Panc1 (cell line): ENCODE data around the gene YY1. TPM values are rescaled to one million over a fixed set of nuclear protein-coding genes. Genes with fewer than 3 reads are reported as not detected.

ENCODE experiments used
- ATAC-seq: fragments of 200-7000 bp; cut with Tn5 transposase; 2 replicates; pipeline ENCODE4 v1.9.1; 2020; ENCODE audit warnings: mild to moderate bottlenecking, moderate library complexity
- BruUV-seq: library from RNA; stranded (reverse); fragments of 400-500 nt; replicated peaks from 2 replicates; lab custom pipeline; 2021; lab: Mats Ljungman, UMichigan
- CTCF ChIA-PET: fragments of 300-600 bp; sonication (Branson Sonifier 250); formaldehyde crosslinking; loops from one replicate; lab custom pipeline; 2022; ENCODE audit warnings: antibody characterized with exemption; lab: Charles Lee
- POLR2A ChIA-PET: fragments of 300-600 bp; sonication (Branson Sonifier 250); formaldehyde crosslinking; loops from one replicate; lab custom pipeline; 2022; ENCODE audit warnings: antibody characterized with exemption; lab: Charles Lee
- DNase-seq: peaks from one replicate; pipeline ENCODE4 v3.0.0-alpha.2; 2010; ENCODE audit warnings: low read depth, low spot score
- H3K27ac ChIP-seq: 2 replicates; pipeline ENCODE4 v1.5.1; 2011; ENCODE audit warnings: mild to moderate bottlenecking, low read length, inconsistent platforms
- H3K27me3 ChIP-seq: fragments of 200-500 bp; sonication (Bioruptor generic); 2 replicates; pipeline ENCODE4 v1.6.0; 2014; ENCODE audit warnings: low read length, inconsistent platforms; ENCODE audit not compliant: control insufficient read depth, insufficient read depth
- H3K36me3 ChIP-seq: fragments of 200-500 bp; sonication (Bioruptor generic); 2 replicates; pipeline ENCODE4 v1.5.1; 2014; ENCODE audit warnings: inconsistent platforms, mild to moderate bottlenecking, low read length, moderate library complexity; ENCODE audit not compliant: control insufficient read depth, insufficient read depth
- H3K4me1 ChIP-seq: 2 replicates; pipeline ENCODE4 v1.5.1; 2011; ENCODE audit warnings: inconsistent platforms, mild to moderate bottlenecking, low read length, moderate library complexity; ENCODE audit not compliant: control insufficient read depth, insufficient read depth
- H3K4me3 ChIP-seq, 2 experiments: 2 replicates each; pipeline ENCODE4 v1.5.1; 2011 to 2012; ENCODE audit warnings: low read depth in 2 of 2, low read length in 2 of 2, mild to moderate bottlenecking in 2 of 2, inconsistent platforms in 1 of 2, moderate library complexity in 1 of 2
- H3K9me3 ChIP-seq: fragments of 200-500 bp; sonication (Bioruptor generic); 2 replicates; pipeline ENCODE4 v1.5.1; 2014; ENCODE audit warnings: low read depth, mild to moderate bottlenecking, inconsistent platforms, low read length, moderate library complexity; ENCODE audit not compliant: control insufficient read depth, insufficient read depth
- POLR2AphosphoS5 ChIP-seq: IDR thresholded peaks from 2 replicates; pipeline ENCODE4 v1.6.1; 2012; ENCODE audit warnings: mild to moderate bottlenecking, low read depth, low read length, moderate library complexity
- SIN3A ChIP-seq: IDR thresholded peaks from 2 replicates; pipeline ENCODE4 v1.6.1; 2012; ENCODE audit warnings: low read depth, mild to moderate bottlenecking, low read length, moderate library complexity, borderline replicate concordance; ENCODE audit not compliant: insufficient read depth
- TCF7L2 ChIP-seq: IDR thresholded peaks from 2 replicates; pipeline ENCODE4 v1.6.1; 2011; ENCODE audit warnings: mild to moderate bottlenecking, low read depth, low read length, inconsistent platforms
- in situ Hi-C: cut with HindIII; loops from 2 replicates; pipeline ENCODE4 v1.10.0; 2016; ENCODE audit warnings: low sequenced_read_pairs, low pct_unique_long_range_greater_than_20kb
- intact Hi-C: fragments of 100-400 bp; cut with micrococcal nuclease; formaldehyde crosslinking; loops from one replicate; pipeline ENCODE4 v1.10.0; 2022; ENCODE audit not compliant: unreplicated experiment
- total RNA-seq: library from RNA; stranded (reverse); gene quantifications from one replicate; pipeline ENCODE4 v1.2.1, GENCODE V29; 2021; ENCODE audit not compliant: unreplicated experiment
- TF ChIP-seq, protein P1 (sequence below): fragments of 450-650 bp; IDR thresholded peaks from 2 replicates; pipeline ENCODE4 v1.5.1; 2017; ENCODE audit warnings: mild to moderate bottlenecking
- TF ChIP-seq, protein P2 (sequence below), 2 experiments: IDR thresholded peaks; 2 replicates each; pipeline ENCODE4 v1.6.1; 2011 to 2012; ENCODE audit warnings: low read depth in 2 of 2, control low read depth in 1 of 2, low read length in 1 of 2, mild to moderate bottlenecking in 1 of 2, moderate library complexity in 1 of 2; ENCODE audit not compliant: insufficient read depth in 1 of 2

Gene YY1
- total RNA-seq, 1 experiment from 2014 or later = 71.3 TPM

DNA sequence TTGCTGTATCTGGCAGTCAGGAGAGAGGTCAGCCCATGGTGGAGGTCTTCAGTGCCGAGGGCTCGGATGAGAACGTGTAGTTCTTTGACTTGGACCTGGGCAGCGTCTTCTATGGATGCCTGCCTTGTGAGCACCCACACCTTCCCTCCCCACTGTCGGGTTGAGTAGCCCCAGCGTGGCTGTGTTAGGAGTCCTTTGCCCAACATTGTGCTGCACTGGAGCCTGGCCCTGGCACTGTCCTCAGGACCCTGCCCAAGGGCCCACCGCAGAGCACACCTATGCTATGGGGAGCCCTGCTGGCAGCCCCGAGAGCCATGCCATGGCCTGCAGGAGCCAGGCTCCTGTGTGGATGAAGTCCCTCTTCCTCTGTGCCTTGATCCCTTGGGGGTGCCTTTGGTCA is 40.6 kb downstream of the YY1 start:
- DNase-seq (no peak), ATAC-seq (no peak)
- ChIA-PET CTCF (no interaction called here), POLR2A (no interaction called here)
- Histone ChIP-seq H3K4me3 (no peak overlapping the region), H3K27ac (no peak overlapping the region), H3K36me3 (no peaks in the 10 kb centered on the region; the same call in 1 of the 2 replicates), H3K27me3 (no peaks in the 10 kb centered on the region), H3K4me1 (peaks cover 44% of the 10 kb centered on the region), H3K9me3 (no peaks in the 10 kb centered on the region)
- TF ChIP-seq, protein P1, sequence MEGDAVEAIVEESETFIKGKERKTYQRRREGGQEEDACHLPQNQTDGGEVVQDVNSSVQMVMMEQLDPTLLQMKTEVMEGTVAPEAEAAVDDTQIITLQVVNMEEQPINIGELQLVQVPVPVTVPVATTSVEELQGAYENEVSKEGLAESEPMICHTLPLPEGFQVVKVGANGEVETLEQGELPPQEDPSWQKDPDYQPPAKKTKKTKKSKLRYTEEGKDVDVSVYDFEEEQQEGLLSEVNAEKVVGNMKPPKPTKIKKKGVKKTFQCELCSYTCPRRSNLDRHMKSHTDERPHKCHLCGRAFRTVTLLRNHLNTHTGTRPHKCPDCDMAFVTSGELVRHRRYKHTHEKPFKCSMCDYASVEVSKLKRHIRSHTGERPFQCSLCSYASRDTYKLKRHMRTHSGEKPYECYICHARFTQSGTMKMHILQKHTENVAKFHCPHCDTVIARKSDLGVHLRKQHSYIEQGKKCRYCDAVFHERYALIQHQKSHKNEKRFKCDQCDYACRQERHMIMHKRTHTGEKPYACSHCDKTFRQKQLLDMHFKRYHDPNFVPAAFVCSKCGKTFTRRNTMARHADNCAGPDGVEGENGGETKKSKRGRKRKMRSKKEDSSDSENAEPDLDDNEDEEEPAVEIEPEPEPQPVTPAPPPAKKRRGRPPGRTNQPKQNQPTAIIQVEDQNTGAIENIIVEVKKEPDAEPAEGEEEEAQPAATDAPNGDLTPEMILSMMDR = no peak
- TF ChIP-seq TCF7L2 = no peak
- no peak for TF ChIP-seq POLR2AphosphoS5
- TF ChIP-seq SIN3A = no peak
- TF ChIP-seq, protein P2, sequence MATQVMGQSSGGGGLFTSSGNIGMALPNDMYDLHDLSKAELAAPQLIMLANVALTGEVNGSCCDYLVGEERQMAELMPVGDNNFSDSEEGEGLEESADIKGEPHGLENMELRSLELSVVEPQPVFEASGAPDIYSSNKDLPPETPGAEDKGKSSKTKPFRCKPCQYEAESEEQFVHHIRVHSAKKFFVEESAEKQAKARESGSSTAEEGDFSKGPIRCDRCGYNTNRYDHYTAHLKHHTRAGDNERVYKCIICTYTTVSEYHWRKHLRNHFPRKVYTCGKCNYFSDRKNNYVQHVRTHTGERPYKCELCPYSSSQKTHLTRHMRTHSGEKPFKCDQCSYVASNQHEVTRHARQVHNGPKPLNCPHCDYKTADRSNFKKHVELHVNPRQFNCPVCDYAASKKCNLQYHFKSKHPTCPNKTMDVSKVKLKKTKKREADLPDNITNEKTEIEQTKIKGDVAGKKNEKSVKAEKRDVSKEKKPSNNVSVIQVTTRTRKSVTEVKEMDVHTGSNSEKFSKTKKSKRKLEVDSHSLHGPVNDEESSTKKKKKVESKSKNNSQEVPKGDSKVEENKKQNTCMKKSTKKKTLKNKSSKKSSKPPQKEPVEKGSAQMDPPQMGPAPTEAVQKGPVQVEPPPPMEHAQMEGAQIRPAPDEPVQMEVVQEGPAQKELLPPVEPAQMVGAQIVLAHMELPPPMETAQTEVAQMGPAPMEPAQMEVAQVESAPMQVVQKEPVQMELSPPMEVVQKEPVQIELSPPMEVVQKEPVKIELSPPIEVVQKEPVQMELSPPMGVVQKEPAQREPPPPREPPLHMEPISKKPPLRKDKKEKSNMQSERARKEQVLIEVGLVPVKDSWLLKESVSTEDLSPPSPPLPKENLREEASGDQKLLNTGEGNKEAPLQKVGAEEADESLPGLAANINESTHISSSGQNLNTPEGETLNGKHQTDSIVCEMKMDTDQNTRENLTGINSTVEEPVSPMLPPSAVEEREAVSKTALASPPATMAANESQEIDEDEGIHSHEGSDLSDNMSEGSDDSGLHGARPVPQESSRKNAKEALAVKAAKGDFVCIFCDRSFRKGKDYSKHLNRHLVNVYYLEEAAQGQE (IDR thresholded peaks at IDR 0.05; ENCODE audit: insufficient read depth in 1 of 2, low read depth in 2 of 2, low read length in 1 of 2) = no peak
- intact Hi-C loops = no loop called here
- in situ Hi-C loops = no loop called here
- BruUV-seq = no TSS peak

- POLR2A ChIA-PET = no interaction called here
- no peak for ATAC-seq
Observed at GRCh38 chr14:100281286-100282082, 42.5 kb downstream of the YY1 start.

More at GRCh38 chr14:100281286-100282082, 42.5 kb downstream of the YY1 start:
- BruUV-seq = no TSS peak
- 0 out of 2 replicates have a peak overlapping the region, but pooled peaks have one; percentile 12 for H3K27ac ChIP-seq
- H3K4me1 ChIP-seq = peaks cover 45% of the 10 kb centered on the region
- in situ Hi-C loops (no loop called here), intact Hi-C loops (no loop called here)
- H3K9me3 ChIP-seq = no peaks in the 10 kb centered on the region
- CTCF ChIA-PET = interaction anchor here (0.6 to 0.7 kb wide), 2 partner anchors 89 to 235 kb away, joined by 3 to 4 read pairs; no protein-coding TSS in a partner anchor
- H3K36me3 ChIP-seq = no peaks in the 10 kb centered on the region; the same call in 1 of the 2 replicates
- no peak overlapping the region for H3K4me3 ChIP-seq
- no peaks in the 10 kb centered on the region for H3K27me3 ChIP-seq
- TF ChIP-seq, protein P2 (IDR thresholded peaks at IDR 0.05; ENCODE audit: insufficient read depth in 1 of 2, low read depth in 2 of 2, low read length in 1 of 2) = no peak
- TF ChIP-seq TCF7L2 = no peak
- TF ChIP-seq, protein P1 = no peak
- TF ChIP-seq POLR2AphosphoS5 = no peak
- TF ChIP-seq SIN3A = no peak
- no peak for DNase-seq
